GM18526 (cell line): Measurements from ENCODE around the gene CSF2RB.

Source experiments
- POLR2A ChIP-seq: IDR thresholded peaks from 3 replicates; pipeline ENCODE4 v1.6.1; 2011; ENCODE audit not compliant: insufficient read length; ENCODE audit errors: extremely low read depth

The CSF2RB gene

GRCh38 chr22:36879775-36880174 lies 33.7 kb upstream of the CSF2RB start:
- no peak for TF ChIP-seq POLR2A

DNA sequence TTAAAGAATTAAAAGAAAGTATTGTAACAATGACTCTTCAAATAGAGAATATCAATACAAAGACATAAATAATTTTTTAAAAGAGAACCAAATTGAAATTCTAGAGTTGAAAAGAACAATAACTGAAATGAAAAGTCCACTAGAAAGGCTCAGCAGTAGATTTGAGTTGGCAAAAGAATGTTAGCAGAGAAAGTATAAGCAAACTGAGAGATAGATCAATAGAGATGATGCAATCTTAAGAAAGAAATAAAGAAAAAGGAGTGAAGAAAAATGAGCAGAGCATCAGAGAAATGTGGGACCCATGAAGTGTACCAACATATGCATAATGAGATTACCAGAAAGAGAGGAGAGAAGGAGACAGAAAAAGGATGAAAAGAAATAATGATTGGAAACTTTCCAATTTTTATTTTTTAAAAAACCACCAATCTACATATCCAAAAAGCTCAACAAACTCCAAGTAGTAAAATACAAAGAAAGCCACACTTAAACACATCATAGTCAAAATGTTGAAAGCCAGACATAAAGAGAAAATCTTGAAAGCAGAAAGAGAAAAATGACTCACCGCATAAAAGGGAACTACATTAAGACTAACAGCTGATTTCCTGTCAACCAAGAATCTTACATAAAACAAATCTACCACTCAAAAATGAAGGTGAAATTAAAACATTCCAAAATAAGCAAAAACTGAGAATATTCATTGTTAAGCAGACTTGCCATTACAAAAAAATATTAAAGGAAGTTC lies 31.8 kb upstream of the CSF2RB start:
- no peak for TF ChIP-seq POLR2A

- no peak for TF ChIP-seq POLR2A
Observed at GRCh38 chr22:36884349-36885158, 28.9 kb upstream of the CSF2RB start.

DNA sequence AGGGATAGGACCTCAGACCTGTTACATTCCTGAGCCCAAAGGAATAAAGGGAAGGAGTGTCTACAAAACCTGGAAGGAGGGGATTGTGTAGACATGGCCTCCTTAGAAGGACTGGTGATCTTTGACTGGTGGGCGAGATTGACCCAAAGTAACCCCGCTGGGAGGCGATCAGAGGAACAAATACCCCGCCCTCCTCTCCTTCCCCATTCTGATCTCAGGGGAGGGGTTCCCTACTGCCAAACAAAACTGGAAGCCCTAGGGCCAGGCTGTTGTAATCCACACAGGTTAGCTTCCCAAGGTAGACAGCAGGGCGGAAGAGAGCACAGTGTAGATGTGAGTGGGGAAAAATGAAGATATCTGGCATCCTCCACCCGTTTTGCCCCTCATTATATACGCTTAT lies 28.0 kb upstream of the CSF2RB start:
- no peak for TF ChIP-seq POLR2A

DNA sequence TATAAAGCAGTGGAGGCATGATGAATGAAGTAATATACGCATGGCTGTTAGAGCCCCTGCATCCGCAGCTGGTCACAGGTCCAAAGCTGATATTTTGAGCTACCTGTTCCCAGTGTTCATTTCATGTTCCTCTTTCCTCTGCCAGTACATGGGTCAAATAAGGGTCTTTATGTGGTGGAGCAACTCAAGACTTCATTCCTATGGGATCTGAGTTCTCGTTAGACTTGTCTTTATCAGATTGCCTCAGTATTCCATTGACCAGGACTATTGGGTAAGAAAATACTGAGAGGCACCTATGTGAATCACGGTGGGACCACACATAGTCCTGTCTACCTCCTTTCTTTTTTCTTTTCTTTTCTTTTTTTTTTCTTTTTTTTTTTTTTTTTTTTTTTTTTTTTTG lies 27.4 kb upstream of the CSF2RB start:
- TF ChIP-seq POLR2A: no peak

- no peak for TF ChIP-seq POLR2A
Observed at GRCh38 chr22:36887162-36887561, 26.3 kb upstream of the CSF2RB start.

GRCh38 chr22:36891646-36892045 lies 21.8 kb upstream of the CSF2RB start:
- no peak for TF ChIP-seq POLR2A

DNA sequence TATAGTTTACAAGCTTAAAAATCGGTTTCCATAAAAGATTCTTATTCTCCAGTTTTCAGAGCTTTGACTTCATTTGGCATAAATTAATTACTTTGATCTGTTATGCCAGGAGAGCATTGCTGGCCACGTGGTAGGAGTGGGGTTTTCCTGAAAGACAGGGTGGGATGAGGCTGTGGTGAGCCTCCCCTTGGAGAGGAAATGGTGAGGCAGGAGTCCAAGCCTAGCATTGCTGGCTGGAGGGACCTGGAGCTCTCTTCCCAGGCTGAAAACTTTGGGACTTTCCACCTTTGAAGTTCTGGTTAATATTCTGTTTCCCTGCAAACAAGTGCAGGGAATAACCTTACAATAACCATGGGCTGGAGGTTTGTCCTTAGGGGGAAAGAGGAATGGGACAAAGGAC lies 21.1 kb upstream of the CSF2RB start:
- TF ChIP-seq POLR2A: no peak

GRCh38 chr22:36893262-36893661 lies 20.2 kb upstream of the CSF2RB start:
- TF ChIP-seq POLR2A: no peak

- no peak for TF ChIP-seq POLR2A
Observed at GRCh38 chr22:36894266-36894665, 19.2 kb upstream of the CSF2RB start.

- no peak for TF ChIP-seq POLR2A
Observed at GRCh38 chr22:36897611-36898010, 15.8 kb upstream of the CSF2RB start.

DNA sequence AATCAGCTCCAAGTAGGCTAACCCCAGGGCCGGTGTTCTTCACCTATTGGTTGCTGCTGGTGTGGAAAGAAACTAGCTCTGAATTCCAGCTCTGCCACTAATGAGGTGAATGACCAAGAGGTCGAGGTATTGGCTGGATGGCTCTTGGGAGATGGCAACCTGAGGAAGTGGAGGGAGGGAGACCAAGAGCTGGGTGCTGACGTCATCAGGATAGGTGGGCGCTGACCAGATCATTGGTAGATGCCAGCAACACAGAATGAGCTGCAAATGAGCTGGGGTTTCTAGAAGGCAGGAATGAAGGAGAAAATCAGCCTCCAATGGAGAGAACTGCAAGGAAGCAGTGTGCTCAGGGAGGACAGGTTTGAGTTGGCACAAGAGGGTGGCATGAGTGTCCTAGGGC lies 14.7 kb upstream of the CSF2RB start:
- no peak for TF ChIP-seq POLR2A

DNA sequence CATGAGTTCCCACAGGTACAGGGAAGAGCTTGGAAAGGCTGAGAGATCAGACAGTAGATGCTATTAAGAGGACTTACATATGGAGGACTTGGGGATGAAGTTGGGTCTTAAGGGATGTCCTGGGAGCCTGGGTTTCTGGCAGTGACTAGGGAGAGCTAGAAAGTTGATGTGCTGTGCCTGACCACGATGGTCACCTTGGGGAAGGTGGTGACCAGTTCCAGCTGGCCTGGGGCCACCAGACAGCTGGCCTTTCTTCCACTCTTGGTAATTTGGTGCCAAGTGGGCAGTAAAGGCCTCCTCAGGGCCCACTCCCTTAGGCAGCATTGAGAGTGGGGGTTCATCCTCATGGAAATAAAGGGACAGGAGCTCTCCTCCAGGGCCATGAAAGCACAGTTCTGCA lies 13.9 kb upstream of the CSF2RB start:
- no peak for TF ChIP-seq POLR2A

- TF ChIP-seq POLR2A: no peak
Observed at GRCh38 chr22:36900225-36900624, 13.2 kb upstream of the CSF2RB start.

GRCh38 chr22:36900880-36901279 lies 12.5 kb upstream of the CSF2RB start:
- no peak for TF ChIP-seq POLR2A

DNA sequence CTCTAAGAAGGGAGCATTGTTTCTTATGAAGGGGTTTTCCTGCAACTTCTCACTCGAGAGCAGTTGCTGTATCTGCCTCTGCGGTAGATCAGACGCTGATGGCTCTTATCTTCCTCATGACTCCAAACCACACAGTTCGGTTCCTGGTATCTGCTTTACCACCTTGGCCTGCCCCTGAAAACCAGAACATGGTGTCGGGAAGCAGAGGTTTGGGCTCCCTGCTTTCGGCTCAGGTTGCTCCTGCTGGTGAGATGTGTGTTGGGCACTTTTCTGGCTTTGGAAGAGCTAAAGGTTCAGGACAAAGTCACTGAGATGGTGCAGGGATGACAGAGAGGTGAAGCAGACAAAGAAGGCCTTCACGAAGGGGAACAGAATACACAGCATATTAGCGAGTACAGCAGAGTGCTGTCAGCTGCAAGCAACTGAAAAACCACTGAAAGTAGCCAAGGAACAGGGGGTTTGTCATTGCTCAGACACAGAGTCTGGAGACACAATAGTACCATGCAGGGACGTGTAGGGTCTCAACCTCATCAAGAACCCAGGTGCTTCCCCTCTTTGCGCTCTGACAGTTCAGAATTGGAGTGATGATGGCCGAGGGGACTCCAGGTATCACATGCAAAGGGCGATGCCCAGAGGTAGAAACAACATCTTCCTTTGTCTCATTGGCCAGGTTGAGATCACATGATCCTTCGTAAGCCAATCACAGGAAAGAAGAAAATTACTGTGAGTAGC lies 11.9 kb upstream of the CSF2RB start:
- no peak for TF ChIP-seq POLR2A
